SH-SY5Y (cell line): ENCODE results near the gene WNK2.

Source experiments
- GATA2 ChIP-seq: IDR thresholded peaks from 2 replicates; pipeline ENCODE4 v1.6.1; 2011; ENCODE audit warnings: mild to moderate bottlenecking, low read depth, low read length
- GATA3 ChIP-seq: IDR thresholded peaks from 2 replicates; pipeline ENCODE4 v1.6.1; 2011; ENCODE audit warnings: low read depth, mild to moderate bottlenecking, low read length, moderate library complexity

GRCh38 chr9:93247099-93247865, 63.3 kb downstream of the WNK2 start:
- TF ChIP-seq GATA3 (no peak), GATA2 (no peak)
